GM13977 (cell line): Measurements from ENCODE around the gene LTBP1.

Source experiments
- DNase-seq: peaks from one replicate; pipeline ENCODE4 v3.0.0; 2012; ENCODE audit warnings: low spot score
- CTCF ChIP-seq: IDR thresholded peaks from 2 replicates; pipeline ENCODE4 v1.5.1; 2012; ENCODE audit warnings: mild to moderate bottlenecking, control low read depth; ENCODE audit not compliant: insufficient read depth; ENCODE audit errors: extremely low read depth, missing control alignments
- in situ Hi-C: fragments of 300-500 bp; cut with MboI; formaldehyde crosslinking; loops from one replicate; pipeline ENCODE4 v1.12.0; 2022; ENCODE audit warnings: low sequenced_read_pairs, low pct_unique_long_range_greater_than_20kb, mixed read lengths, inconsistent platforms; ENCODE audit not compliant: unreplicated experiment

Gene LTBP1

GRCh38 chr2:32922501-32922900, 24.3 kb upstream of the LTBP1 start:
- no peak for TF ChIP-seq CTCF
- DNase-seq, result no peak
- in situ Hi-C loops, result no loop called here

- DNase-seq, result no peak
- in situ Hi-C loops, result no loop called here
- no peak for TF ChIP-seq CTCF
Measured at GRCh38 chr2:32923109-32923508, 23.6 kb upstream of the LTBP1 start.

- in situ Hi-C loops, result no loop called here
- TF ChIP-seq CTCF, result no peak
- DNase-seq, result no peak
Measured at GRCh38 chr2:32925283-32925815, 21.4 kb upstream of the LTBP1 start.

- DNase-seq, result no peak
- in situ Hi-C loops, result no loop called here
- no peak for TF ChIP-seq CTCF
Measured at GRCh38 chr2:32925976-32926707, 20.6 kb upstream of the LTBP1 start.

- in situ Hi-C loops, result no loop called here
- DNase-seq, result no peak
- no peak for TF ChIP-seq CTCF
Measured at GRCh38 chr2:32926708-32927084, 20.1 kb upstream of the LTBP1 start.

- no peak for DNase-seq
- in situ Hi-C loops, result no loop called here
- TF ChIP-seq CTCF, result no peak
Measured at GRCh38 chr2:32930436-32930835, 16.3 kb upstream of the LTBP1 start.
